ENCODE results near the gene C4A.
"Not testable (repeated sequence)": the region's sequence is repeated elsewhere in the genome, so short reads cannot be mapped to it uniquely, and the experiment has no call there.

Gene C4A

GRCh38 chr6:32043589-32044380 lies 61.9 kb downstream of the C4A start:
- DNase-seq (ENCODE audit: extremely low read depth, low read depth): not testable (repeated sequence)

GRCh38 chr6:32044916-32045315 lies 63.1 kb downstream of the C4A start:
- not testable (repeated sequence) for DNase-seq (ENCODE audit: extremely low read depth, low read depth)

GRCh38 chr6:32045811-32046449 lies 64.1 kb downstream of the C4A start:
- no peak for DNase-seq (ENCODE audit: extremely low read depth, low read depth)
- no peak for TF ChIP-seq CTCF (IDR thresholded peaks at IDR 0.05; ENCODE audit: low read depth, low read length)

- no peak; the same call in 1 of the 2 replicates for TF ChIP-seq CTCF (IDR thresholded peaks at IDR 0.05; ENCODE audit: low read depth, low read length)
- DNase-seq (ENCODE audit: extremely low read depth, low read depth): no peak
Measured at GRCh38 chr6:32046450-32047083, 64.7 kb downstream of the C4A start.

GRCh38 chr6:32047084-32047478 lies 65.2 kb downstream of the C4A start:
- no peak for TF ChIP-seq CTCF (IDR thresholded peaks at IDR 0.05; ENCODE audit: low read depth, low read length)
- peak; percentile 22 for DNase-seq (ENCODE audit: extremely low read depth, low read depth)

GRCh38 chr6:32047539-32047854 lies 65.6 kb downstream of the C4A start:
- no peak for TF ChIP-seq CTCF (IDR thresholded peaks at IDR 0.05; ENCODE audit: low read depth, low read length)

GRCh38 chr6:32047855-32048766 lies 66.3 kb downstream of the C4A start:
- peak; percentile 75 for TF ChIP-seq CTCF (IDR thresholded peaks at IDR 0.05; ENCODE audit: low read depth, low read length)
- DNase-seq (ENCODE audit: extremely low read depth, low read depth): no peak

More at GRCh38 chr6:32047539-32047854, 65.6 kb downstream of the C4A start:
- DNase-seq (ENCODE audit: extremely low read depth, low read depth): no peak

GRCh38 chr6:32049149-32049548 lies 67.3 kb downstream of the C4A start:
- DNase-seq (ENCODE audit: extremely low read depth, low read depth): not testable (repeated sequence)

- not testable (repeated sequence) for DNase-seq (ENCODE audit: extremely low read depth, low read depth)
Measured at GRCh38 chr6:32049736-32050135, 67.9 kb downstream of the C4A start.

All from AG09319 (cell line).